GM04504 (cell line): ENCODE data around the gene UBN2.

Experiments used
- DNase-seq: peaks from one replicate; pipeline ENCODE4 v3.0.0-alpha.2; 2012; ENCODE audit warnings: low read depth

Gene UBN2

DNA sequence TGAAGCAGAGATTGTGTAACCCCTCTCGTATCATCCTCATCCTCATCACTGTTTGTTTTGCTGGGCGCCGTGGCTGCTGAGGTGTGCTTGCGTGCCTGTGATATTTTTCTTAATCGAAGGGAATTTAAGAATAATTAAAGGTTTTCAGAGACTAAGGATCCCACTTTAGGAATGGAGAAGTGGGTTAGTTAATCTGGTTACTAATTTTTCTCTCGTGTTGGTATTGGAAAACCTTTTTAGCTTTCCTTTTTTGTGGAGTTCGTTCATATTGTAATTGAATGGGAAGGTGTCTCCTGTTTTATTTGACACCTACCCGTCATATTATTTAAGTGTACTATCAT is 1.3 kb downstream of the UBN2 start:
- DNase-seq, result no peak

GRCh38 chr7:139232904-139233303 is 1.9 kb downstream of the UBN2 start:
- DNase-seq, result no peak

DNA sequence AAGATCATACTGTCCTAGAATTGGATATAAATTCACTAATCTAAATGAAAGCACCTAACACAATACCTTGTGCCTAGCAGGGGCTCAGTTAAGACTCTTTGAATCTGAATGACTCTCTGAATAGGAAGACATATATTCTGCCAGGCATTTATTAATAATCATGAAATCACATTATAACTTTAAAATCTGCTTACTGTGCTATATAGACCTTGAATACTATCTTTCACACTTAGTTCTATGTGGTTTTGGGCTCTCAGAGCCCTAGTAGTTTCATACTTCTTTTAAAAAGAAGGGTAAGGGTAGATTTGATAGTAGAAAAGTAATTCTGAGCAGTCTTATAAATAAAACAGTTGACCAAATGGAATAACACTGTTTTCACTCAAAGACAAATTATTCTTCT is 10.2 kb downstream of the UBN2 start:
- no peak for DNase-seq

DNA sequence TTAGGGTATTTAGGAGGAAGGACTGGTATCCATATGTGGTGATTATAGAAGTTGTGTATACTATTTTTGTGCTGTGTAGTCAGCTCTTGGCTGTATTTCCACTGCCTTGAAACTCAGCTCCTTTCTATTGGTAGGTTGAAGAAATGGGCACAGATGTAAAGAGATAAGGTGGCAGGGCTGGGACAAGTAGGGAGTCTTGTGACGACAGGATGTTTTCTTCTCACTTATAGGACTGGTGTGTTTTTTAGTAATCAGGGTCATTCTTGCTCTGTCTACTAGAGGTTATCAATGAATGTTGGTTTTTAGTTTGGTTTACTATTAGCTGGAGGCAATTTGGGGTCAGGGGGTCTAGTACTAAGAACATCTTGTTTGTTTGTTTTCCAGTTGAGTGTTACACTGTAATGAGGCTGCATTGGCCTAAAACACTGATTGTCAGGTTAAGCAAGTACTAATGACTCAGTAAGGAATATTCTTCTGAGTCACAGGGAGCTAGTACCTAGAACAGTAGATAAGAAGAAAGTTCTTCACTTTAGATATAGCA is 11.8 kb downstream of the UBN2 start:
- no peak for DNase-seq

GRCh38 chr7:139245401-139245800 is 14.4 kb downstream of the UBN2 start:
- no peak for DNase-seq

DNA sequence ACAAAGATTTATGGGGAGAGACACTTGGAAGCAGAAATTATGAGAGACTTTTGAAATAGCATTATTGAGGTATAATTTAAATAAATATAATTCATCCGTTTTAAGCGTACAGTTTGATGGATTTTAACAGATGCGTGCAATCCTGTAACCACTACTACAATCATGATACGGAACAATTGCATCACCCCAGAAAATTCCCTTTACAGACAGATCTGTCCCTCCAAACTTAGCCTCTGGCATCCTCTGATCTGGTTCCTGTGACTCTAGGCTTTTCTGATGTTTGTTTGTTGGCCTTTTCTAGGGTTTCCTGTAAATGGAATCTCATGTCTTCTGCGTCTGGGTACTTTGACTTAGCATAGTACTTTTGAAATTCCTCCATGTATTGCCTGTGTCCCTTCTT is 15.5 kb downstream of the UBN2 start:
- no peak for DNase-seq

- no peak for DNase-seq
Observed at GRCh38 chr7:139246905-139247304, 15.9 kb downstream of the UBN2 start.

DNA sequence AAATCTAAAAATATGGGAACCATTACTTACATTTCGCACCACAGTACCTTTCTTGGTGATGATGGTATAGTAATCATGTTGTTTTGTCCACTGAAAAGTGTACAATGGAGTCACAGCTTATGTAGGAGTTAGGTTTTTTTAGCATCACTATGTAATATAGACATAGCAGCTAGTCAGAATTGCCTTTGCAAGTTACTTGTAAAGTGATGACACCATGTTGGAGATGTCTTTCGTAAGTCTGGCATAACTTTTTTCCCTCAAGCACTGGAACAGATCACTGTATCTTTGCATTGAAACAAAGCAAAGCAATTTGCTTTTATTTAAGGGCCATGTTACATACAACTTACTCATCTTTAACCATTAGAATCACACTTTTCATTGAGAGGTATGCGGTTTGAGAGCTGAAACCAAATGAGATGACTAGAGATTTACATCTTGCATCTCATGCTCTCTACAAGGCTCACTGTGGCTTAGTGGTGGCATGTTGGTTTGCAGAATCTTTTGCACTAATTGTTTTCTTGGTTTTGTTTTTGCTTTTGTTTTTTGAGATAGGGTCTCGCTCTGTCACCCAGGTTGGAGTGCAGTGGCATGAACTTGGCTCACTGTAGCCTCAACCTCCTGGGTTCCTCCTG is 18.3 kb downstream of the UBN2 start:
- no peak for DNase-seq

DNA sequence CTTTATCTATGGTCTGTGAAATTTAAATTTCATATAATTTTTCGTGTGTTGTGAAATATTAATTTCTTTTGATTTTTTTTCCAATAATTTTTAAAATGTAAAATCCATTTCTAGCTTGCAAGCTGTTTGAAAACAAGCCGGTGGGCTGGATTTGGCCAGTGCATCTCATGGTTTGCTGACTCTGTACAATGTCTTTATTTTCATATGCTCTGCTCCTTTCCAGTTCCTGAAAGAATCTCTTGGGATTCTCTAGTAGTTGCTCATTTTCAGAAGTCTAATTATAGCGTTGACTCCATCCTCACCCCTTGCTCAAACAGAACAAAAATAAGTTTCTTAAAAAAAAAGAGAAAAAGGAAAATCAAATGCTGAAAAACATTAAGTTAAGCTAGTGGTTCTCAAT is 21.4 kb downstream of the UBN2 start:
- DNase-seq, result no peak

- no peak for DNase-seq
Observed at GRCh38 chr7:139254281-139254680, 23.2 kb downstream of the UBN2 start.

- DNase-seq, result no peak
Observed at GRCh38 chr7:139254728-139255127, 23.7 kb downstream of the UBN2 start.

GRCh38 chr7:139255290-139255689 is 24.3 kb downstream of the UBN2 start:
- DNase-seq, result no peak

DNA sequence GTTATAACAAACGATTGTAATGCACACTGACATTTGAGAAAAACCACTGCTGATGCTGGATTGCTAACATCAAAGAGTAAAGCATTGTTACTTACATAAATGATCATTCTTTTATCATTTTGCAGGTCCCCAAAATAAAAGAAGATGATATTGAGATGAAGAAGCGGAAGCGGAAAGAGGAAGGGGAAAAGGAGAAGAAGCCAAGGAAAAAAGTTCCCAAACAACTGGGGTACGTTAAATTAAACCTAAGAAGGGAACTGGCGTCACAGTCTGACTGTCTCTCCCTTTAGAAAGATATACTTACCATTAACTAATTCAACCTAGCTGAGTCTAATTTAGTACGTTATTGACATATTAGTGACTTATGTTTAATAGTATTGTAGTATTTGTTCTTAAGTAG is 28.1 kb downstream of the UBN2 start:
- no peak for DNase-seq

DNA sequence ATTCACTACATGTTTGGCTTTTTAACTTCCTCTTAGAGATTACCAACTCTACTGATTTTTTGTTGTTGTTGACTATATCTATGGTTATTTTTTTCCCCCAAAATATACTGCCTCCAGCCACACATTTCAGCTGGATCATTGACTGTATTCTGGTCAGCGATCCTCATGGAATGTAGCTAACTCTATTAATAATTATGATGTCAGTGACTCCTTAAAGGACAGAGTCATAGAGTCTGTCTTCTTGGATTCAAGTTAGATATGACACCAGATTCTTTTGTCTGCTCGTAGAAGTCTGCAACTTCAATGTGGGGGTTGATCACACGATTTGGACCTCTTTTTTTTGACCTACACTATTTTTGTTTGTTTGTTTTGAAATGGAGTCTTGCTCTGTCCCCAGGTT is 33.2 kb downstream of the UBN2 start:
- DNase-seq, result no peak

GRCh38 chr7:139265673-139266072 is 34.6 kb downstream of the UBN2 start:
- DNase-seq, result no peak

DNA sequence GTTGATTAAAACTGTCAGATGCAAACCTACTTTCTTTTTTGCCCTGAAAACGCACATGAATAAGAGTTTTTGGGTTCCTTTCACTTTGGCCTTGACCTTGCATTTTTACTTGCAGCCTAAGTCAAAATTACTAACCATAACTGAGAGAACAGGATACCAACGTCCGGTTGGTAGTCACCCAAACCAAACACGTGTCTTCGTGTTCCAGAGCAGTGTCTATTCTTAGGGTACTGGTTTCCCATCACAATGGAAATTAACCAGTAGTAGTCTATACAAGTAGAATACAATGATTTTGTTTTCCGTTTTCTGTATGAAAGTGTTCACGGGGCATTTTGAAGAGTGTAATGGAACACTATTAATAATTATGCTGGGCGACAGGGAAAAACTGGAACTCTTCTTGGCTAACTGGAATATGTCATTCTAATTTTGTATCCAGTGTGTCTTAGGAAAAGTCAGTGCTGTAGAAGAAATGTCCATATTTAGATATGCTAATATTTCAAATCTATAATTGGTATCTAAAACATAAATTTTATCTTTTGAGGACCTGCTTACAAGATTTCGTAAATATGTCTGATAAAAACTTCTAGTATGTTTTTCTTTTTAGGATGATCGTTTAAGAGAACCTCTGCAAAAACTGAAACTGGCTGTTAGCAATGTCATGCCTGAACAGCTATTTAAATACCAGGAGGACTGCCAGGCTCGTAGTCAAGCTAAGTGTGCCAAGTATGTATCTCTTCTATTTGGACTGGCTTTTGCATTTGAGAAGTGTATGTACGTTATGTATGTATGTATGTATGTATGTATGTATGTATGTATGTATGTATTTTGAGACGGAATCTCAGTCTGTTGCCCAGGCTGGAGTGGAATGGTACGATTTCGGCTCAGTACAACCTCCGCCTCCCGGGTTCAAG is 40.9 kb downstream of the UBN2 start:
- DNase-seq, result no peak

GRCh38 chr7:139284252-139284896 is 53.3 kb downstream of the UBN2 start:
- DNase-seq, result no peak

GRCh38 chr7:139286144-139286543 is 55.1 kb downstream of the UBN2 start:
- DNase-seq, result no peak

DNA sequence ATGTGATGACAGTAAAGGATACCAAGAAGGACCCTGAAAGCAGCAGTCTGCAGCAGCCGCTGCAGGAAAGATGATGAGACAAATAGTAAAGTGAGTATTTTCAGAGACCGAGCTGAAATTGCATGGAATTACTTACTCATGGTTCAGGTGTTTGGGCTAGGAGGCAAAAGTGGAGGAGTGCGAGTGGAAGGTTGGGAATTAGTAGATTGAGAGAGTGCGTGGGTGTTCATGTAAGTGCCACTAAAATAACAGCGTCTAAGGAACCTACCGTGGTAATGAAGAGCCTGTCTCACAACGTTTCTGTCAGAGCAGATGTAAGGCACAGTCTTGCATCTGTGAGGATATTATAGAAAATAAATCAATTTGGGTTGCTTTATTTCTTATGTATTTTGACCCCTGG is 61.8 kb downstream of the UBN2 start:
- no peak for DNase-seq

DNA sequence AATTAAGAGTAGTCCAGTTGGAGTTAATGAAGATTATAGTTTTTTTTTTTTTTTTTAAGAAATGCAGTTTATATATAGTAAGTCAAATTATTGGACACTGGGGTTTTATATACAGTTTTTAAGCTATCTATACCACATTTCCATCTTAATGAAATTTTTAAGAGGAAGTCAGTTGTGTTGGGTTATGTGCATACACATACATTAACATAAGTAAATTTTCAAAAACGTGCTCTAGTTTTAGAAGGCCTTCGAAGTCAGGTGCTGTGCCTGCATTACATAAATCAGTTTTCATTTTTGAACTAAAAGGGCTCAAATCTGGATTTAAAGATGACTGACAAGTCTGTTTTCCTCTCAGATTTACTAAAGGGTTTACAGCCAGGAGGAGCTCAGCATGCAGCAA is 62.5 kb downstream of the UBN2 start:
- DNase-seq, result no peak

DNA sequence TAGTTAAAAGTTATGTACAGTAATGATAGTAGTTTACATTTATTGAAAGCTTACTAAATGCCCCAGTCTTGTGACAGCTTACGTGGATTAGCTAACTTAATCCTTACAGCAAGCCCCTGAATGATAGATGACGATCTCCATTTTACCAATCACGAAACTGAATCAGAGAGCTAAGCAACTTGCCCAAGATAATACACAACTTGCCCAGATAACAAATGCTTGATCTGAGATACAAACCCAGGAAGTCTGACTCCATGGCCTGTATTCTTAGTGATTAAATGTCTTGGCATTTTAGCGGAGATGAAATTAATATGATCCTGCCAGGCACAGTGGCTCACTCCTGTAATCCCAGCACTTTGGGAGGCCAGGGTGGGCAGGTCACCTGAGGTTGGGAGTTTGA is 63.2 kb downstream of the UBN2 start:
- DNase-seq, result no peak

DNA sequence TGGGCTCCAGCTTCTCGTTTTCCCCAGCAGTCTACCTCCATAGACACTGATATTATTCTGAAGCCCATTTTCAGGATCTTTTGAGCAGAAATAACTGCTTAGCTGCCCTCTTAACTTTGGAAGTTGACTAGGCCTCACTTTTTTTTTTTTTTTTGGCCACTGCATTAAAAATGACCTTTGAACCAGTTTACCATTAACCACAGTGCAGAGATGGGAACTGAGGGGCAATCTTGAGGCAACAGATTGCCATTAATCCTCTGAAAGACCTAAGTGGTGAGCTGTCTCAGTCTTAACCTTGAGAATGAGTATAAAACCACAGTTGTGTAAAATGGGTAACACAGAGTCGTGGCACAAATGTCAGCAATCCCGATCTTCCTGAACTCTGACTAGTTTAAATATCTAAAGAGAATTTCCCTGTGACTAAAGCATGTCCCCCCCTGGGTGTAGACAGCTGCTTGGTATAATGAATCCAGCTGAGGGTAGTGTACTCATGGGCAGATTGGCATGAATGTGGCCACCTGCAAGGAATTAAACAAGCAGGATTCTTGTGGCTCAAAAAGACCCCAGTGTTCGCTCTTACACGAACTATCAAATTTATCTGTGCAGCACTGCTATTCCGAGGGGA is 64.0 kb downstream of the UBN2 start:
- no peak for DNase-seq

GRCh38 chr7:139297795-139298194 is 66.8 kb downstream of the UBN2 start:
- DNase-seq, result no peak
